Measurements from ENCODE around the gene CFAP45. TPM values are rescaled to one million over a fixed set of nuclear protein-coding genes. Genes with fewer than 3 reads are reported as not detected.

The CFAP45 gene
- total RNA-seq, 1 experiment from 2014 or later, result 3.6 TPM

DNA sequence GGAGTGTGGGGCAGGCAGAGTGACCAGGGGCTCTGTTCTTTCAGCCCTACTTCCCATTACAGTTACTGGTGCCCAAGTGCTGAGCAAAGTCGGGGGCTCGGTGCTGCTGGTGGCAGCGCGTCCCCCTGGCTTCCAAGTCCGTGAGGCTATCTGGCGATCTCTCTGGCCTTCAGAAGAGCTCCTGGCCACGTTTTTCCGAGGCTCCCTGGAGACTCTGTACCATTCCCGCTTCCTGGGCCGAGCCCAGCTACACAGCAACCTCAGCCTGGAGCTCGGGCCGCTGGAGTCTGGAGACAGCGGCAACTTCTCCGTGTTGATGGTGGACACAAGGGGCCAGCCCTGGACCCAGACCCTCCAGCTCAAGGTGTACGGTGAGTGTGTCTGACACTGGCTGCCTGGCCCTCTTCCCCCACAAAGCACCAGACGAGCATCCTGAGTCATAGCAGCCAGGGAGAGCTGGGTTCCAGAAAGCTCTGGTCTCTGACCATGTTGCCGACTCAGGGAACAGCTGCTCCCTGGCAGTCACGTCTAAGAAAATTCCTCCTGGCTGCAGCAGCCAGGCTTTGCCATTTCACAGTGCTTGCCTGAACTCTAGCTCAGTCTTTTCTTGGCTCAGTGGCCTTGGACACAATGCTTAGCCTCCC is 70.0 kb downstream of the CFAP45 start:
- Histone ChIP-seq H3K27ac (ENCODE audit: low read depth, low read length, poor library complexity, severe bottlenecking) (no peak overlapping the region), H3K4me1 (ENCODE audit: insufficient read depth, low read length, poor library complexity, severe bottlenecking) (peaks cover 19% of the 10 kb centered on the region), H3K27me3 (replicated peaks; ENCODE audit: insufficient read depth, low read depth, low read length, poor library complexity) (no peaks in the 10 kb centered on the region), H3K9me3 (ENCODE audit: low read depth, low read length, poor library complexity, severe bottlenecking) (no peaks in the 10 kb centered on the region), H3K36me3 (ENCODE audit: insufficient read depth, low read length, poor library complexity, severe bottlenecking) (no peaks in the 10 kb centered on the region), H3K4me3 (ENCODE audit: low read depth, low read length, poor library complexity, severe bottlenecking) (no peak overlapping the region)
- POLR2A ChIA-PET (ENCODE audit: low non-redundant PET), result no interaction called here
- DNase-seq (ENCODE audit: low spot score), result no peak
- CTCF ChIA-PET, result interaction anchor here (1.4 kb wide), 1 partner anchor 60 kb away, joined by 3 read pairs; no protein-coding TSS in a partner anchor
- TF ChIP-seq, protein P1, sequence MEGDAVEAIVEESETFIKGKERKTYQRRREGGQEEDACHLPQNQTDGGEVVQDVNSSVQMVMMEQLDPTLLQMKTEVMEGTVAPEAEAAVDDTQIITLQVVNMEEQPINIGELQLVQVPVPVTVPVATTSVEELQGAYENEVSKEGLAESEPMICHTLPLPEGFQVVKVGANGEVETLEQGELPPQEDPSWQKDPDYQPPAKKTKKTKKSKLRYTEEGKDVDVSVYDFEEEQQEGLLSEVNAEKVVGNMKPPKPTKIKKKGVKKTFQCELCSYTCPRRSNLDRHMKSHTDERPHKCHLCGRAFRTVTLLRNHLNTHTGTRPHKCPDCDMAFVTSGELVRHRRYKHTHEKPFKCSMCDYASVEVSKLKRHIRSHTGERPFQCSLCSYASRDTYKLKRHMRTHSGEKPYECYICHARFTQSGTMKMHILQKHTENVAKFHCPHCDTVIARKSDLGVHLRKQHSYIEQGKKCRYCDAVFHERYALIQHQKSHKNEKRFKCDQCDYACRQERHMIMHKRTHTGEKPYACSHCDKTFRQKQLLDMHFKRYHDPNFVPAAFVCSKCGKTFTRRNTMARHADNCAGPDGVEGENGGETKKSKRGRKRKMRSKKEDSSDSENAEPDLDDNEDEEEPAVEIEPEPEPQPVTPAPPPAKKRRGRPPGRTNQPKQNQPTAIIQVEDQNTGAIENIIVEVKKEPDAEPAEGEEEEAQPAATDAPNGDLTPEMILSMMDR (conservative IDR thresholded peaks at IDR 0.05; ENCODE audit: low read depth, low read length), result no peak
- TF ChIP-seq EZH2 (IDR thresholded peaks at IDR 0.05; ENCODE audit: borderline replicate concordance, low read depth, low read length, poor library complexity, severe bottlenecking), result no peak
- BruUV-seq (replicated peaks), result no TSS peak
- intact Hi-C loops (cut with micrococcal nuclease; ENCODE audit: unreplicated experiment), result loop anchor here (2.0 kb wide), 1 partner anchor 61 kb away; no protein-coding TSS in a partner anchor

DNA sequence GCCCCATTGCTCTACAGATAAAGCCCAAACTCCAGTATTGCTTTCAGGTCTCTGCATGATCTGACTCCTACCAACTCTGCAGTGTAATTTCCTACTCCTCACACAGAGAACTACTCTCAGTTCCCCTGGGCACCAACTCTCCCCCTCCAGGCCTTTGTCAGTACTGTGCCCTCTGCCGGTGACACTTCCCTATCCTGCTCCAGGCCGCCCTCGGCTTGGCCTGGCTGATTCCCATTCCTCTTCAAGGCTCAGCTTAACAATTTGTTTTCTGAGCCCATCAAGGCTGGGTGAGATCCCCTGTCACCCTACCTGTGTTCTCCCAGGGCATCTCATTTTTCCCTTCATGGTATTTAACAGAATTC is 70.7 kb downstream of the CFAP45 start:
- intact Hi-C loops (cut with micrococcal nuclease; ENCODE audit: unreplicated experiment), result no loop called here
- no peak for TF ChIP-seq EZH2 (IDR thresholded peaks at IDR 0.05; ENCODE audit: borderline replicate concordance, low read depth, low read length, poor library complexity, severe bottlenecking)
- TF ChIP-seq, protein P1 (conservative IDR thresholded peaks at IDR 0.05; ENCODE audit: low read depth, low read length), result no peak
- no TSS peak for BruUV-seq (replicated peaks)
- ChIA-PET POLR2A (ENCODE audit: low non-redundant PET) (no interaction called here), CTCF (no interaction called here)
- H3K27ac ChIP-seq (ENCODE audit: low read depth, low read length, poor library complexity, severe bottlenecking), result no peak overlapping the region
- H3K27me3 ChIP-seq (replicated peaks; ENCODE audit: insufficient read depth, low read depth, low read length, poor library complexity), result no peaks in the 10 kb centered on the region
- no peaks in the 10 kb centered on the region for H3K36me3 ChIP-seq (ENCODE audit: insufficient read depth, low read length, poor library complexity, severe bottlenecking)
- H3K4me1 ChIP-seq (ENCODE audit: insufficient read depth, low read length, poor library complexity, severe bottlenecking), result peaks cover 19% of the 10 kb centered on the region
- H3K9me3 ChIP-seq (ENCODE audit: low read depth, low read length, poor library complexity, severe bottlenecking), result no peaks in the 10 kb centered on the region
- DNase-seq (ENCODE audit: low spot score), result no peak
- H3K4me3 ChIP-seq (ENCODE audit: low read depth, low read length, poor library complexity, severe bottlenecking), result no peak overlapping the region

DNA sequence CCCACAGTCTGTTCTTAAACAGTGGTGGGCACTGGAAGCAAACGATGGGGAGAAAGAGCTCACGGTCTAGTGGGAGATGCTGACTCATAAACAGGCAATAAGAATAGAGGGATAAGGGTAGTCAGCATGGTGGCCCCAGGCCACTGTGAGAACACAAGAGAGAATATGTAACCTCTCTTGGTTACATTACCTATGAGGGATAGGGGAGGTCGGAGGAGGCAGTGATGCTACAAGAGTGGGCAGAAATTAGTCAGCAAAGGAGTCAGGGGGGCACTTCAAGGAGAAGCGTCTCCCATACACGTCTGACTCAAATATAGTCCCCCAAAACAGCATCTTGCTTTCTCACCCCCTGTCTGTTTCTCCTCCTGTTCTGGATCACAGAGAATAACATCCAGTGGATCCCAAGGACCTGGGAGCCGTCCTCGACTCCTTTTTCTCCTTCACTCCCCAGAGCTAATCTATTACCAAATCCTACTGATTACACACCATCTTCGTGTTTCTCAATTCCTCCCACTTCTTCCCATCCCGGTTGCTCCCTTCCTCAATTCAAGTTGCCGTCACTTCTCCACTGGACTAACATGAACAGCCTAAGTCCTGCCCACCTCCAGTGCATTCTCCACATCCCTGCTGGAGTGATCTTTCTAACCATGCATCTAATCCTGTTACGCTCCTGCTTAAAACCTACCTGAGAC is 71.2 kb downstream of the CFAP45 start:
- BruUV-seq (replicated peaks), result no TSS peak
- DNase-seq (ENCODE audit: low spot score), result no peak
- H3K4me1 ChIP-seq (ENCODE audit: insufficient read depth, low read length, poor library complexity, severe bottlenecking), result peaks cover 19% of the 10 kb centered on the region
- H3K4me3 ChIP-seq (ENCODE audit: low read depth, low read length, poor library complexity, severe bottlenecking), result no peak overlapping the region
- H3K9me3 ChIP-seq (ENCODE audit: low read depth, low read length, poor library complexity, severe bottlenecking), result no peaks in the 10 kb centered on the region
- H3K27me3 ChIP-seq (replicated peaks; ENCODE audit: insufficient read depth, low read depth, low read length, poor library complexity), result no peaks in the 10 kb centered on the region
- ChIA-PET CTCF (no interaction called here), POLR2A (ENCODE audit: low non-redundant PET) (no interaction called here)
- intact Hi-C loops (cut with micrococcal nuclease; ENCODE audit: unreplicated experiment), result no loop called here
- H3K27ac ChIP-seq (ENCODE audit: low read depth, low read length, poor library complexity, severe bottlenecking), result no peak overlapping the region
- TF ChIP-seq EZH2 (IDR thresholded peaks at IDR 0.05; ENCODE audit: borderline replicate concordance, low read depth, low read length, poor library complexity, severe bottlenecking), result no peak
- TF ChIP-seq, protein P1 (conservative IDR thresholded peaks at IDR 0.05; ENCODE audit: low read depth, low read length), result no peak
- no peaks in the 10 kb centered on the region for H3K36me3 ChIP-seq (ENCODE audit: insufficient read depth, low read length, poor library complexity, severe bottlenecking)
